Stomach (tissue), 4 donors: Measurements from ENCODE around the gene ADIPOR1.

Experiments used
- CTCF ChIP-seq, 7 experiments: fragments of 450-650 bp in 4 of 7; fragments of 200-600 bp in 3 of 7; sonication (generic) in 3 of 7; IDR thresholded peaks; one replicate each; pipeline ENCODE4 v1.5.1; 2016 to 2019; ENCODE audit warnings: antibody characterized with exemption in 7 of 7, control low read depth in 2 of 7, mild to moderate bottlenecking in 1 of 7
- EP300 ChIP-seq: sonication (generic); formaldehyde crosslinking; IDR thresholded peaks from one replicate; pipeline ENCODE4 v1.6.1; 2017; ENCODE audit warnings: antibody characterized with exemption
- POLR2A ChIP-seq, 4 donors: fragments of 450-650 bp; IDR thresholded peaks; one replicate each; pipeline ENCODE4 v1.6.1; 2016; ENCODE audit warnings: antibody characterized with exemption in 4 of 4, control low read depth in 2 of 4, mild to moderate bottlenecking in 1 of 4, moderate library complexity in 1 of 4
- POLR2AphosphoS5 ChIP-seq, 3 donors: sonication (generic); formaldehyde crosslinking; IDR thresholded peaks; one replicate each; pipeline ENCODE4 v1.6.1; 2016; ENCODE audit warnings: antibody characterized with exemption in 3 of 3

GRCh38 chr1:202926581-202927491 lies 31.3 kb downstream of the ADIPOR1 start, which contains the start of gene KLHL12:
- TF ChIP-seq CTCF (IDR thresholded peaks at IDR 0.05) = peak in 5 of 7 experiments; percentile 50 to 81 (median 60)
- peak in 2 of 4 donors; percentile 67 to 82 for TF ChIP-seq POLR2A (IDR thresholded peaks at IDR 0.05)
- no peak for TF ChIP-seq EP300
- peak; percentile 86 to 94 (median 90) for TF ChIP-seq POLR2AphosphoS5 (IDR thresholded peaks at IDR 0.05)
